Stomach (tissue), 9 donors: ENCODE measurements around the gene C1orf198. TPM values are rescaled to one million over a fixed set of nuclear protein-coding genes. Genes with fewer than 3 reads are reported as not detected.
"Not testable (repeated sequence)": the region's sequence is repeated elsewhere in the genome, so short reads cannot be mapped to it uniquely, and the experiment has no call there.

ENCODE experiments used
- DNase-seq, 2 donors: peaks; one replicate each; pipeline versions ENCODE4 v3.0.0 to v3.0.0-alpha.2; 2013 to 2019
- H3K27ac ChIP-seq, 5 donors: fragments of 200-600 bp in 4 of 5; sonication (generic) in 4 of 5; one replicate each; pipeline ENCODE4 v1.5.1; 2013 to 2019; ENCODE audit warnings: mild to moderate bottlenecking in 1 of 5, moderate library complexity in 1 of 5
- H3K27me3 ChIP-seq, 3 donors: fragments of 200-600 bp; sonication (generic); one replicate each; pipeline ENCODE4 v1.5.1; 2017 to 2019; ENCODE audit warnings: mixed run types in 1 of 3
- H3K36me3 ChIP-seq, 4 donors: fragments of 200-600 bp; sonication (generic); 1 replicate in 3 of 4; 2 replicates in 1 of 4; pipeline ENCODE4 v1.5.1; 2016 to 2019
- H3K4me1 ChIP-seq, 4 donors: fragments of 200-600 bp; sonication (generic); one replicate each; pipeline ENCODE4 v1.5.1; 2016 to 2019
- H3K4me3 ChIP-seq, 4 donors: fragments of 200-600 bp; sonication (generic) in 3 of 4; one replicate each; pipeline ENCODE4 v1.5.1; 2016 to 2019; ENCODE audit warnings: mild to moderate bottlenecking in 1 of 4
- H3K9me3 ChIP-seq, 4 donors: fragments of 200-600 bp; sonication (generic); one replicate each; pipeline ENCODE4 v1.5.1; 2016 to 2019
- EP300 ChIP-seq: sonication (generic); formaldehyde crosslinking; IDR thresholded peaks from one replicate; pipeline ENCODE4 v1.6.1; 2017; ENCODE audit warnings: antibody characterized with exemption
- POLR2A ChIP-seq, 4 donors: fragments of 450-650 bp; IDR thresholded peaks; one replicate each; pipeline ENCODE4 v1.6.1; 2016; ENCODE audit warnings: antibody characterized with exemption in 4 of 4, control low read depth in 2 of 4, mild to moderate bottlenecking in 1 of 4, moderate library complexity in 1 of 4
- POLR2AphosphoS5 ChIP-seq, 3 donors: sonication (generic); formaldehyde crosslinking; IDR thresholded peaks; one replicate each; pipeline ENCODE4 v1.6.1; 2016; ENCODE audit warnings: antibody characterized with exemption in 3 of 3
- WGBS, 5 donors: extraction: QIAGEN DNeasy Blood & Tissue Kit in 3 of 5; methylation state at CpG; one replicate each; pipeline versions ENCODE4 v1.1.5 to v1.1.7; 2013 to 2018; 5-methylcytosine and 5-hydroxymethylcytosine counted together
- intact Hi-C: fragments of 100-400 bp; cut with DNase I; formaldehyde crosslinking; loops from one replicate; pipeline ENCODE4 v1.15.1; 2023; ENCODE audit warnings: low total_unique reads
- polyA plus RNA-seq, 3 donors: library from polyadenylated mRNA; stranded (reverse); fragments of 200-250 nt; gene quantifications; one replicate each; pipeline ENCODE4 v1.2.3, GENCODE V29; 2013
- total RNA-seq, 5 donors: library from RNA; depleted of rRNA; stranded (reverse); fragments of >200 nt; gene quantifications; one replicate each; pipeline versions ENCODE4 v1.1.0 to v1.2.3, GENCODE V29; 2014 to 2016
- TF ChIP-seq, protein P1 (sequence below), 7 experiments: fragments of 450-650 bp in 4 of 7; fragments of 200-600 bp in 3 of 7; sonication (generic) in 3 of 7; IDR thresholded peaks; one replicate each; pipeline ENCODE4 v1.5.1; 2016 to 2019; ENCODE audit warnings: antibody characterized with exemption in 7 of 7, control low read depth in 2 of 7, mild to moderate bottlenecking in 1 of 7
- donor health status: healthy with polysubstance abuse.
- donor health status: Bipolar disorder and iron deficiency.
- donor health status: healthy.

The C1orf198 gene
- total and polyA plus RNA-seq, 8 donors, result 11.3 to 69.3 (median 32.4) TPM

DNA sequence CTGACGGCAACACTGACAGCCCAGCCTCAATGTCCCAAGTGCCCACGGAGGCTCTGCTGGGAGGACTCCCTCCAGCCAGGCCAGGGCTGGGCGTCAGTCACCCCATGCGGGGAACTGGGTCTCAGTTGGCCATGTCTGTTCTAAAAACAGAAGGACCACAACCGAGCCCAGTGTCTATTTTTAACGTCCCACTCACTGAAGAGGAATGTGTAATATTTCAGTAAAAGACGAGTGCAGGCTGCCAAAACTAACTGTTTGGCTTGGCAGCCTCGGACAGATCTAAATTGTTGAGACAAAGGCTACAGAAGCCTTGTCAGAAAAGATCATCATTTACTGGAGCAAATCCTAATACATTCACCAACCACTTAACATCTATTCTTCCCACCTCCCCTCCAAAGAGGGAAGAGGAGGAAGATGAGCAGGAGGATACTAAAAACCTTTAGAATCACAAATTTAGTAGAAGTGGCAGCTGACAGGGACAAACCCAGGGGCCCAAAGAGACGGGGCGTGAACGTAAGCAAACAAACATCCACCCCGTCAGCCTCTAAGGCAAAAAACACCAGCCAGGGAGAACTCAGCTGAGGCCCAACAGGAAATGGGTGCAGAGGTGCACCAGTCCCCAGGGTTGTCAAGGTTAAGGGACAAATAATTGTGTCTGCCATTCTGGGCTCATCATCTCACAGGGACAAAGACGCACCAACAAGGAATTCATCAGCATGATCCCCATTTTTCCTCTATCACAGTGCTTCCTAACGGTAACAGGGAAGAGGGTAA is 18.7 kb downstream of the C1orf198 start:
- Histone ChIP-seq H3K4me3 (no peak overlapping the region), H3K27ac (peak overlapping the region in 4 of 5 donors; percentile 67 to 82 (median 71)), H3K4me1 (peaks cover 18 to 58% (median 38%) of the 10 kb centered on the region in 4 donors), H3K9me3 (peaks cover 0 to 7% (median 2%) of the 10 kb centered on the region in 4 donors), H3K36me3 (peaks cover 12 to 34% (median 26%) of the 10 kb centered on the region in 4 donors), H3K27me3 (no peaks in the 10 kb centered on the region)
- intact Hi-C loops, result no loop called here
- DNase-seq, result peak in 1 of 2 donors; percentile 91
- no peak for TF ChIP-seq POLR2A (IDR thresholded peaks at IDR 0.05)
- TF ChIP-seq, protein P1, sequence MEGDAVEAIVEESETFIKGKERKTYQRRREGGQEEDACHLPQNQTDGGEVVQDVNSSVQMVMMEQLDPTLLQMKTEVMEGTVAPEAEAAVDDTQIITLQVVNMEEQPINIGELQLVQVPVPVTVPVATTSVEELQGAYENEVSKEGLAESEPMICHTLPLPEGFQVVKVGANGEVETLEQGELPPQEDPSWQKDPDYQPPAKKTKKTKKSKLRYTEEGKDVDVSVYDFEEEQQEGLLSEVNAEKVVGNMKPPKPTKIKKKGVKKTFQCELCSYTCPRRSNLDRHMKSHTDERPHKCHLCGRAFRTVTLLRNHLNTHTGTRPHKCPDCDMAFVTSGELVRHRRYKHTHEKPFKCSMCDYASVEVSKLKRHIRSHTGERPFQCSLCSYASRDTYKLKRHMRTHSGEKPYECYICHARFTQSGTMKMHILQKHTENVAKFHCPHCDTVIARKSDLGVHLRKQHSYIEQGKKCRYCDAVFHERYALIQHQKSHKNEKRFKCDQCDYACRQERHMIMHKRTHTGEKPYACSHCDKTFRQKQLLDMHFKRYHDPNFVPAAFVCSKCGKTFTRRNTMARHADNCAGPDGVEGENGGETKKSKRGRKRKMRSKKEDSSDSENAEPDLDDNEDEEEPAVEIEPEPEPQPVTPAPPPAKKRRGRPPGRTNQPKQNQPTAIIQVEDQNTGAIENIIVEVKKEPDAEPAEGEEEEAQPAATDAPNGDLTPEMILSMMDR (IDR thresholded peaks at IDR 0.05), result no peak
- TF ChIP-seq EP300, result peak; percentile 31
- TF ChIP-seq POLR2AphosphoS5 (IDR thresholded peaks at IDR 0.05), result peak in 1 of 3 donors; percentile 61
- WGBS, 5 donors, result 35 to 51% (median 38%) methylated on average over 14 of the region's 14 CpGs

GRCh38 chr1:230848235-230848634 is 20.1 kb downstream of the C1orf198 start:
- 87 to 91% (median 90%) methylated on average over 3 of the region's 3 CpGs for WGBS, 5 donors
- intact Hi-C loops, result no loop called here
- H3K36me3 ChIP-seq, result peaks cover 13 to 34% (median 23%) of the 10 kb centered on the region in 4 donors
- H3K27ac ChIP-seq, result peak overlapping the region in 2 of 5 donors; percentile 17 to 82
- H3K4me1 ChIP-seq, result peaks cover 18 to 54% (median 38%) of the 10 kb centered on the region in 4 donors
- no peaks in the 10 kb centered on the region for H3K27me3 ChIP-seq
- no peak overlapping the region for H3K4me3 ChIP-seq
- peaks cover 0 to 6% (median 2%) of the 10 kb centered on the region in 4 donors for H3K9me3 ChIP-seq
- no peak for DNase-seq
- TF ChIP-seq, protein P1 (IDR thresholded peaks at IDR 0.05), result no peak
- no peak for TF ChIP-seq POLR2A (IDR thresholded peaks at IDR 0.05)
- TF ChIP-seq POLR2AphosphoS5 (IDR thresholded peaks at IDR 0.05), result no peak
- TF ChIP-seq EP300, result no peak

DNA sequence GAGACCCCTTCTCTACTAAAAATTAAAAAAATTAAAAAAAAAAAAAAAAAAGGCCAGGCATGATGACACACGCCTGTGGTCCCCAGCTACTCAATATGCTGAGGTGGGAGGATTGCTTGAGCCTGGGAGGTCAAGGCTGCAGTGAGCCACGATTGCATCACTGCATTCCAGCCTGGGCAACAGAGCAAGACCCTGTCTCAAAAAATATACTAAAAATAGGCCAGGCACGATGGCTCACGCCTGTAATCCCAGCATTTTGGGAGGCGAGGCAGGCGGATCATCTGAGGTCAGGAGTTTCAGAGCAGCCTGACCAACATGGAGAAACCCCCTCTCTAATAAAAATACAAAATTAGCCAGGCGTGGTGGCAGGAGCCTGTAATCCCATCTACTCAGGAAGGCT is 23.1 kb downstream of the C1orf198 start:
- intact Hi-C loops, H3K9me3 ChIP-seq, H3K27me3 ChIP-seq, H3K27ac ChIP-seq, DNase-seq, H3K4me3 ChIP-seq: not testable (repeated sequence)
- Histone ChIP-seq H3K36me3 (peaks cover 15 to 49% (median 42%) of the 10 kb centered on the region in 4 donors), H3K4me1 (peaks cover 9 to 45% (median 21%) of the 10 kb centered on the region in 4 donors)
- WGBS, 5 donors, result 81 to 91% (median 84%) methylated on average over 7 of the region's 7 CpGs

DNA sequence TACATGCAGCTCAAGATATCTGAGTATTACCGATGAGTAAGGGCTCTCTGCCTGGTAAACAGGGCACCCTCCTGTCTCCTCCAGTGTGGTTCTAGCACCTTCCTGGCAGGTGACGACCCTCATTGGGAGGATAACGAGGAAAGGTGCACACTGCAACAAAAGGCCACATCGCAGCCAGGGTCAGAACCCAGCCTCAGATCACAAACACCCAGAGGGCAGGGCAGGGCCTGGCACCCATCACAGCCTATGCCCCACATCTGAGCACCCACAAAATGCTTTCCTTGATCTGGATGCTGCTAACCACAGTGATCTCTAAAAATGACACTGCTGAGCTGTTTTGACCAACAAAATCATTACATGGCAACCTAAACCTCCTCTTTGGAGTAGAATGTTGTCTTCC is 23.8 kb downstream of the C1orf198 start:
- no peak for DNase-seq
- WGBS, 5 donors, result 94 to 98% (median 96%) methylated on average over 4 of the region's 4 CpGs
- TF ChIP-seq POLR2AphosphoS5 (IDR thresholded peaks at IDR 0.05), result no peak
- TF ChIP-seq POLR2A (IDR thresholded peaks at IDR 0.05), result no peak
- no peak for TF ChIP-seq EP300
- TF ChIP-seq, protein P1 (IDR thresholded peaks at IDR 0.05), result no peak
- Histone ChIP-seq H3K9me3 (no peaks in the 10 kb centered on the region), H3K4me1 (peaks cover 4 to 39% (median 15%) of the 10 kb centered on the region in 4 donors), H3K27ac (no peak overlapping the region), H3K27me3 (no peaks in the 10 kb centered on the region), H3K36me3 (peaks cover 15 to 56% (median 44%) of the 10 kb centered on the region in 4 donors), H3K4me3 (no peak overlapping the region)
- intact Hi-C loops, result no loop called here
